Right cardiac atrium (tissue), 5 donors: Measurements from ENCODE around the gene BMP5. TPM values are rescaled to one million over a fixed set of nuclear protein-coding genes. Genes with fewer than 3 reads are reported as not detected.

Experiments used
- ATAC-seq, 2 donors: fragments of 200-7000 bp; cut with Tn5 transposase; one replicate each; pipeline versions ENCODE4 v1.8.0 to v1.9.1; 2020; ENCODE audit warnings: moderate library complexity in 2 of 2, mild to moderate bottlenecking in 1 of 2
- DNase-seq, 3 donors: peaks; one replicate each; pipeline ENCODE4 v3.0.0-alpha.2; 2020
- H3K27ac ChIP-seq: one replicate; pipeline ENCODE4 v1.5.1; 2013; ENCODE audit warnings: mild to moderate bottlenecking, low read length, control low read depth, moderate library complexity
- H3K27me3 ChIP-seq: one replicate; pipeline ENCODE4 v1.6.1; 2013; ENCODE audit not compliant: control insufficient read depth, insufficient read depth
- H3K4me1 ChIP-seq: one replicate; pipeline ENCODE4 v1.6.1; 2013; ENCODE audit warnings: low read length; ENCODE audit not compliant: control insufficient read depth, insufficient read depth
- H3K4me3 ChIP-seq: one replicate; pipeline ENCODE4 v1.5.1; 2013; ENCODE audit warnings: low read length, control low read depth
- H3K9me3 ChIP-seq: one replicate; pipeline ENCODE4 v1.6.1; 2013; ENCODE audit warnings: low read length; ENCODE audit not compliant: control insufficient read depth
- WGBS: extraction: QIAGEN DNeasy Blood & Tissue Kit; methylation state at CpG from one replicate; pipeline ENCODE4 v1.1.7; 2013; 5-methylcytosine and 5-hydroxymethylcytosine counted together
- intact Hi-C, 4 donors: fragments of 100-400 bp; cut with DNase I; formaldehyde crosslinking; loops; one replicate each; pipeline versions ENCODE4 v1.11.0 to v1.14.0; 2022 to 2023
- polyA plus RNA-seq: library from polyadenylated mRNA; stranded (reverse); fragments of 200-250 nt; gene quantifications from one replicate; pipeline ENCODE4 v1.2.3, GENCODE V29; 2013
- total RNA-seq, 4 donors: library from RNA; stranded (reverse); fragmentation: NEBNext Ultra II Directional; extraction: Animal tissue kit (Norgen Biotek cat#: 25700); gene quantifications; one replicate each; pipeline ENCODE4 v1.2.1, GENCODE V29; 2021
- donor health status: healthy with polysubstance abuse.
- donor health status: DM: no; HTN: yes; CAD: no.
- donor health status: DM: no; HTN: no; CAD: no.
- donor health status: DM: no; HTN: yes; CAD: no; lungs with severe emphysema.
- donor health status: DM: yes; HTN: yes; CAD: no.

BMP5 gene
- total and polyA plus RNA-seq, 5 donors, result 0.54 to 1.9 (median 1.6) TPM

DNA sequence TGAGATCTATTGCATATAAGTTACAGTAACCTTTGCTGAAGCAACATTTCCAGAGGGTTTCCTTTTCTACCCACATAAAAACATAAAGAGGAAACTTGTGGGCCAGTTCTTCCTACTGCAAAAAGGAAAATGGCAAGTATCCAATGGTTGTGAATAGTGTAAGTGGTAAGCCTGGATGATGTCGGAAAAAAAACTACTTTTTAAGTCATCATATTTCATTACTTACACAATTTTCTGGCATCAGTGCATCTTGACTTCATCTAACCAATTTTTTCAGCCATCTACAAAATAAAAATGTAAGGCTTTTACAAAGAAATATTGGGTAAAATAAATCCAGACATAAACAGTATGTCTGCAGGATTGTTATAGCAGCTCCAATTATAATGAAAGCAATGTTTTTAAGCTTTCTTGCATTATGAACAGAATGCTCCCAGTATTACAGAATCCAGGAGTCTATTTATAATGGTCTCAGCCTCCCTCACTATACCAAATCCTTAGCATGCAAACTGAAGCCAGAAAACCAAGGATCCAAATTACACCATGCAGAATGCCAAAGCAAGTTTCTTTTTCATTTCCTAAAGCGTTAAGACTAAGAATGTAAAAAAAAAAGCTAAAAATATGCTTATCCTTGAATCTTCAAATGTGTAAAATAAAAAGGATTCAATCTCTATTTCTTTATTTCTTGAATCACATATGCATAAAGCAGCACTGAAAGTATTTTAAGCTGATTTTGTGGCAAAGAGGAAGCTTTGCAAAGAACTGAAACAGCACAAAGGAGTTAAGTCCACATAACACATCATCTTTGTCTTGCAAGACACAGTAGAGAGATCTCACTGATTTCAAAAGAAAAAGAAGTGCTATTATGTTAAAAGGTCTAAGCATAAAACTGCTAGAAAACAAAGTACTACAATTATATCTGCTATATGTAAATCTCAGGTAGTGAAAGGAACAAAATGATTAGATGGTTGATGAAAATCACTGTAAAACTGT lies 169.6 kb downstream of the BMP5 start:
- Histone ChIP-seq H3K4me1 (no peaks in the 10 kb centered on the region), H3K4me3 (no peak overlapping the region), H3K9me3 (no peaks in the 10 kb centered on the region), H3K27ac (no peak overlapping the region), H3K27me3 (no peaks in the 10 kb centered on the region)
- DNase-seq, result no peak
- intact Hi-C loops, result no loop called here
- ATAC-seq, result no peak
- 70% methylated on average over 2 of the region's 2 CpGs for WGBS

DNA sequence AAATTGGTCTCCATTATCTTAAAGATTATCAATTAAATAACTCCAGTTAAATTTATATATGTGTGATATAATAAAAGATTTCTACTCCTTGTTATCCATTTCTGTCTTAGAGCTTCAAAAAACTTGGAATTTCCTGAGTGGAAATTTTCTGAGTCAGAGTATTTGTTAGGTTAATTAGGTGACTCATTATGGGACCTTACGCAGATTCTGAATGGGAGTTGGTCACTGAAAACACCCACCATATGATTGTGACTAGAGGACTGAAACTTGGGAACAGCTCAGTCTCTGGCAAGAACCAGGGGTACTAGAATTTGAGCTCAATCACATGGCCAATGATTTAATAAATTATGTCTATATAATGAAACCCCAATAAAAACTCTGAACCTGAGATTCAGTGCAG lies 171.0 kb downstream of the BMP5 start:
- ATAC-seq, result no peak

More for the DNA sequence above, 171.0 kb downstream of the BMP5 start:
- Histone ChIP-seq H3K27me3 (no peaks in the 10 kb centered on the region), H3K9me3 (no peaks in the 10 kb centered on the region), H3K27ac (no peak overlapping the region), H3K4me1 (no peaks in the 10 kb centered on the region), H3K4me3 (no peak overlapping the region)
- DNase-seq, result no peak
- intact Hi-C loops, result no loop called here
- WGBS, result 65% methylated on average over 1 of the region's 1 CpG
